Neural cell (in vitro differentiated cells): Measurements from ENCODE around the gene CACNA2D2.

Experiments
- TAF1 ChIP-seq: IDR thresholded peaks from 2 replicates; pipeline ENCODE4 v1.6.1; 2012; ENCODE audit warnings: low read depth
- TF ChIP-seq, protein P1 (sequence below): fragments of 450-650 bp; IDR thresholded peaks from 2 replicates; pipeline ENCODE4 v1.5.1; 2014; ENCODE audit warnings: antibody characterized with exemption, mild to moderate bottlenecking, moderate library complexity; ENCODE audit not compliant: poor library complexity, severe bottlenecking

DNA sequence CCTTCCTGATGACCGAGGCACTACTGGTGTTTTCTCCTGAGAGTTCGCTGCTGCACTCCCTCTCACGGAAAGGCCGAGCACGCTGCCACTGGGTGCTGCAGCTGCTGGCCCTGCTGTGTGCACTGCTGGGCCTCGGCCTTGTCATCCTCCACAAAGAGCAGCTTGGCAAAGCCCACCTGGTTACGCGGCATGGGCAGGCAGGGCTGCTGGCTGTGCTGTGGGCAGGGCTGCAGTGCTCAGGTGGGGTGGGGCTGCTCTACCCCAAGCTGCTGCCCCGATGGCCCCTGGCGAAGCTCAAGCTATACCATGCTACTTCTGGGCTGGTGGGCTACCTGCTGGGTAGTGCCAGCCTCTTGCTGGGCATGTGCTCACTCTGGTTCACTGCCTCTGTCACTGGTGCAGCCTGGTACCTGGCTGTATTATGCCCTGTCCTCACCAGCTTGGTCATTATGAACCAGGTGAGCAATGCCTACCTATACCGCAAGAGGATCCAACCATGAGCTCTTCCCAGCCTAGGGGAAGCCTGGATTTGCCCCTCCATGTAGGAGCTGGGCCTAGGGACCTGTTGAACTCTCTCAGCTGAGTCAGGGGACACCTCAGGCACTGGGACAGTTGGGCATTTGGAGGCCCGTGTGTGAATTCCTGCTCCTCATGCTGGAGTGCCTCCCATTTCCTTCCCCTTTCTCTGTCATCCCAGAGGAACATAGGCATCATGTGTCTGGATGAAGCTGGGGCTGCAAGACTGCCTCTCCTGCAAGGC is 150.0 kb downstream of the CACNA2D2 start:
- TF ChIP-seq TAF1: no peak
- TF ChIP-seq, protein P1, sequence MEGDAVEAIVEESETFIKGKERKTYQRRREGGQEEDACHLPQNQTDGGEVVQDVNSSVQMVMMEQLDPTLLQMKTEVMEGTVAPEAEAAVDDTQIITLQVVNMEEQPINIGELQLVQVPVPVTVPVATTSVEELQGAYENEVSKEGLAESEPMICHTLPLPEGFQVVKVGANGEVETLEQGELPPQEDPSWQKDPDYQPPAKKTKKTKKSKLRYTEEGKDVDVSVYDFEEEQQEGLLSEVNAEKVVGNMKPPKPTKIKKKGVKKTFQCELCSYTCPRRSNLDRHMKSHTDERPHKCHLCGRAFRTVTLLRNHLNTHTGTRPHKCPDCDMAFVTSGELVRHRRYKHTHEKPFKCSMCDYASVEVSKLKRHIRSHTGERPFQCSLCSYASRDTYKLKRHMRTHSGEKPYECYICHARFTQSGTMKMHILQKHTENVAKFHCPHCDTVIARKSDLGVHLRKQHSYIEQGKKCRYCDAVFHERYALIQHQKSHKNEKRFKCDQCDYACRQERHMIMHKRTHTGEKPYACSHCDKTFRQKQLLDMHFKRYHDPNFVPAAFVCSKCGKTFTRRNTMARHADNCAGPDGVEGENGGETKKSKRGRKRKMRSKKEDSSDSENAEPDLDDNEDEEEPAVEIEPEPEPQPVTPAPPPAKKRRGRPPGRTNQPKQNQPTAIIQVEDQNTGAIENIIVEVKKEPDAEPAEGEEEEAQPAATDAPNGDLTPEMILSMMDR: no peak
